ENCODE measurements around the gene EPS8L2.
"Not testable (repeated sequence)": the region's sequence is repeated elsewhere in the genome, so short reads cannot be mapped to it uniquely, and the experiment has no call there.

Gene EPS8L2

DNA sequence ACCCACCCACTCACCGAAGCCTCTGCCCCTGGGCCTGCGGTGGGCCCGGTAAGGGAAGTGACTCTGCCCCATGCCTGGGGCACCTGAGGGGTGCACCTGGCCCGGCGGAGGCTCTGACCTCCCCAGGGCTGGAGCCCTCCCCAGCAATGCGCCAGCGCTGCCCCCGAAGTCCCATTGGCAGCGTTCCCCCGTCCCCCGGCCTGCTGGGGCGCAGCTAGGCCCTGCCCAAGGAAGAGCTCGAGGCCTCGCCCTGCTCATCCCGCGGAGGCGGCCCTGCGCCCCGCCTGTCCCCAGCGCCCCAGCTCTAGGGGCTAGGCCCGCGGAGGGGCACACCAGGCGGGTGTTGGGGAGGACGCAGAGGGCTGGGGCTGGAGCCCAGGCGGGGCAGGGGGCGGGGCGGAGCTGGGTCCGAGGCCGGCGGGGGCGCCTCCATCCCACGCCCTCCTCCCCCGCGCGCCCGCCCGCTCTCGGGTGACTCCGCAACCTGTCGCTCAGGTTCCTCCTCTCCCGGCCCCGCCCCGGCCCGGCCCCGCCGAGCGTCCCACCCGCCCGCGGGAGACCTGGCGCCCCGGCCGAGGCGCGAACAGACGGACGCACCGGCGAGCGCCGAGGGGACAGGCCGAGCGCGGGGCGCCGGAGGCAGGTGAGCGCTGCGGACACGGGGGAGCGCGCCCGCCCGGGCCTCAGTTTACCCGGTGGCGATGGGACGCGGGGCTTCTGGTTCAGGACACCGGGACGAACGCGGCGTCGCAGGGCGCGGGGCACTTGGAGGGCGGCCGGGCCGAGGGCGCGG, at the start of gene EPS8L2:
TSS of gene EPS8L2 (plus strand) at position 586 of the 793 bp plus-strand sequence. CDS start 3,177 bp downstream, outside the sequence.
- FAIRE-seq = no peak

DNA sequence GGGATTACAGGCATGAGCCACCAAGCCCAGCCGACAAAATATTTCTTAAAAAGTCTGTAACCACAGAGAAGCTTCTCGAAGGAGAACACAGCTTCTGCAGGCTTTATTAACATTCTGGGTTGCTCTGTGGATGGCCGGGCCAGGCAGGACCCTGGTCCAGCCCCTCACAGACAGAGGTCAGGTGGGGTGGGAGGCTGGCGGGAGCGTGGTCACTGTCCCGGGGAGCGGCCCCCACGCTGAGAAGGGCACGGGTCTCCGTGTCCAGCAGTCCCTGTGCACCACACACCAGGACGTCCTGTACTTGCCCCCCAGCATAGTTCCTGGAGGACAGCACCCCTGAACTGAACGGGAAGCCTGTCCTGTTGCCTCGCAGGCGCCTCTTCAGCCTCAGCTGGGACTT, 49.6 kb upstream of the EPS8L2 start:
- FAIRE-seq = no peak

DNA sequence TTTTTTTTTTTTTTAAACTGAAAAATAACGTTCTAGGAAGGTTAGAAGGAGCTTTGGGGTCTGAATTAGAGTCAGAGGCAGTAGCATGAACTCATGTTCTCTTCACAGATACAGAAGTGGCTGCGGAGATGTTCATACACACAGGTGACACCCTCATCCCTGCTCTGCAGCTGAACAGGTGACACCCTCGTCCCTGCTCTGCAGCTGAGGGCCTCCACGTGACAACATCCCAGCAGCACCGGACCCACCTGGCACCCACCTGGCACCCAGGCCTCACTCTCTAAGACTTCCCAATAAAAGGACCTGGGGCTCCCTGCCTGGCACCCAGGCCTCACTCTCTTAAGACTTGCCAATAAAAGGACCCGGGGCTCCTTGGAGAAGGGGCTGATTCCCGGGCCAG, 49.2 kb upstream of the EPS8L2 start:
- FAIRE-seq = no peak

DNA sequence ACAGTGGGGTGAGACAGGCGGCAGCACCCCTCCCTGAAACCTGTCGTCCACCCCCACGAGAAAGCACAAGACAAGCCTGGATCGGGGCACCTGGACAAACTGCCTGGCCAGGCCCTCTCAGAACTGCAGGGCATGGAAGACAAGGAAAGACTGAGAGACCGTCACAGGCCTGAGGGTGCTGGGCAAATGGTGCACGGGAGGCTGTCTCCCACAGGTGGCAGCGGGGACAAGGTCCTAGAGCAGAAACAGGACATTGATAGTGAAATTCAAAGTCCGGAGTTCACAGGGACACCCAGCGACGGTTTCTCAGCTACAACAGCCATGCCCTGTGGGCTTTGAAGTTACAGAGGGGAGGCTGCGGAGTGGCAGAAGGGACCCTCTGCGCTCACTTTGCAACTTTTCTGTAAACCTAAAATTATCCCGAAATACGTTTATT, 48.3 kb upstream of the EPS8L2 start:
- FAIRE-seq = no peak

DNA sequence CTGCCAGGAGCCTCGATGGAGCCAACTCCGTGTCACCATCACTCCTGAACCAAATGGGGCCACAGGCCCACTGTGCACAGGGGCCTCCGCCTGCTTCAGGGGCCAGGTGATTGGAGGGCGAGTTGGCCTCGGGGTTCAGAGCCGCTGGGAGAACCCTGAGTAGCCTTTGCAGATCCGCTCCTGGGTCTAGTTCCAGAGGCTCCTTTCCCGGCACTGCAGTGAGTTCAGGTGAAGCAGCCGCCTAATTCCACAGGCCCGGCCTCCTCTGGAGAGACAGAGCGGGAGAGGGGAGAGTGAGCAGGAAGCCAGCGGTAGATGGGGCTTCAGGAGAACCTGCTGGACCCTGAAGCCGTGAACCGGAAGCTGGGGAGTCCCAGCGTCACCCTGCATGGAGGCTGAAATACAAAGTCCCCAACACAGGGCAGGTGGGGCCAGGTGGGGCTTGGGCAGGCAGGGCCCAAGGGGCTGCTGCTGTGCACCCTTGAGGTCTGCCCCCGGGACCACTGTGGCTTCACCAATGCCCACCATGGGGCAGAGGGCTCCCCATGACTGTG, 46.4 kb upstream of the EPS8L2 start:
- FAIRE-seq = no peak

DNA sequence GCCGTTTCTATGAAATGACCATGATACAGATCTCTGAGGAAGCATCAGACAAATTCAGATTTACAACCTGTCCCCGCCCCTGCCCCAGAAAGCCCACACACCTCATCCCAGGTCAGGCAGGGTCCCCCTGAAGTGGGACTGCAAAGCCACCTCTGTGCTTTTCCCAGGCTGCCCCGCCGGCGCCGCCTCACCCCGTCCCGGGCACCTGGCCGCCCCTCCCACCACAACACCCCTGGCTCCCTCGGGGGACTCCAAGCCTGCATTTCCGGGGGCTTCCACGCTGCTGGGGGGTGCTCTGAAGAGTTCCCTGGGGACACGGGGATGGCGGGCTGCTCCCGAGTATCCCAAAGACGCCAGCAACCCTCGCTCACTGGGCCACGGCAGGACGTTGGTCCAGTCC, 45.8 kb upstream of the EPS8L2 start:
- no peak for FAIRE-seq

DNA sequence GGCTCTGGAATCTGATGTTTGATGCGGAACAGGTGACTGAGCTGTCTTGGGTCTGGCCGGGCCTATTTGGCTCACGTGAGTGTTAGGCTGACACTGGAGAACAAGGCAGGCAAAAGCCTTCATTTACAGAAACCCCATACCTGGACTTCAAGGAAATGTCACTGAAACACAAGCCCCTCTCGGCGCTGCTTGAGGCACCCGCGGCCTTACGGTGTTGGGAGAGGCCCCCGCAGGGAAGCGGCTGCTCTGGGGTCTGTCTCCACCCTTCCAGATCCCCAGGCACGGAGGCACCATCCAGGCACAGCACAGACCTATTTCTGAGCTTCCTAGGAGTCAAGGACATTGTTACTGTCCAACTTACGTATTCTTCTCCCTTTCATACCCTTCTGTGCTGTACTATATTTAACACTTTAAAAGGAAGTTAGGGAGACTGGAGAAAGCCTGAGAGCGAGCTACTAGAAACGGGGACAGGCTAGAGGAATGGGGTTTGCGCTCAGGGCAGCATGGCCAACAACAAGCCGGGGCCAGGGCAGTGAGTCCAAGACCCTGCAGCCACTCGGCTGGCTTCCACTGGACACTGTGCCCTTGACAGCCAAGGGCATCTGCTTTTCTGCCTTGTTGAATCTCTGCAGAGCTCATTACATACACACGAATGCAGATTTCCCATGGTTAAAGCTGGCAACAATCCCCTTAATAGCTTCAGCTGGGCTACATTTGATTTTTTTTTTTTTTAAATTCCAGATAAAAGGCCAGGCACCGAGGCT, 45.2 kb upstream of the EPS8L2 start:
- FAIRE-seq = no peak

DNA sequence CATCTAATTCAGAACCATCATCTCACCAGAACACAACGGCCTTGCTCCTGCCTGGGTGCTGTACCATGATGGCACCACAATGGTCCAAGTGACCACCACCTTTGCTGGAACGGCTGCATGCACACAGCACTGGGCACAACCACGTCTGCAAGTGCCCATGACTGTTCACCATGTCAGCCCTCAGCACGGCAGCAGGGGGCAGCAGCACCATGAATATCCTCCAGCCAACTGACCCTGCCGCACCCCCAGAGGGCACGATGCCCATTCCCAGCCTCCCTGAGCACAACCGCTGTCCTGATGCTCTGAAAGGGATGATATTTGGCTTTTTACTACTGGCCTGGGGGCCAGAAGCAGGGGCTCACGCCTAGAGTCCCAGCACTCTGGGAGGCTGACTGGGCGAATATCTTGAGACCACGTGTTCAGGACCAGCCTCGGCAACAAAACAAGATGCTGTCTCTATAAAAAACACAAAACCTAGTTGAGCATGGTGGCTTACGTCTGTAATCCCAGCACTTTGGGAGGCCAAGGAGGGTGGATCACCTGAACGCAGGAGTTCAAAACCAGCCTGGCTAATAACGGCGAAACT, 43.2 kb upstream of the EPS8L2 start:
- no peak for FAIRE-seq

DNA sequence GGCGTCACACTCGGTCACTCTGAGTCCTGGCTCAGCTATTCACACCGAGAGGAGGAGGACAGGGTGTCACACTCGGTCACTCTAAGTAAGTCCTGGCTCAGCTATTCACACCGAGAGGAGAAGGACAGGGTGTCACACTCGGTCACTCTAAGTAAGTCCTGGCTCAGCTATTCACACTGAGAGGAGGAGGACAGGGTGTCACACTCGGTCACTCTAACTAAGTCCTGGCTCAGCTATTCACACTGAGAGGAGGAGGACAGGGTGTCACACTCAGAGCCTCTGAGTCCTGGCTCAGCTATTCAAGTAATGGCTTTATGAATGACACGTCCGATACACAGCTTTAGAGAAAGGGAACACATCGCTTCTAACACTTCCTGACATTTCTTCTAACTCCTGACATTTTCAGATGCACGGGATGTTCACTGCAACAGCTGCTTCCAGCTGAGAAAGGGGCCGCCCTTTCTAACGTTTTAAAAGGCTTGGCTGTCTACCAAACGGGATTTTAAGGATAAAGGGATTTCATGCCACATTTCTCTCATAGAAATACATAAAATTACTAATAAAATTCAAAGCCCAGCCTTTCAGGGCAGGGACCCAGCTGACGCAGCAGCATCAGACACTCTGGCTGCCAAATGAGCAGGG, 40.8 kb upstream of the EPS8L2 start:
- no peak for FAIRE-seq

DNA sequence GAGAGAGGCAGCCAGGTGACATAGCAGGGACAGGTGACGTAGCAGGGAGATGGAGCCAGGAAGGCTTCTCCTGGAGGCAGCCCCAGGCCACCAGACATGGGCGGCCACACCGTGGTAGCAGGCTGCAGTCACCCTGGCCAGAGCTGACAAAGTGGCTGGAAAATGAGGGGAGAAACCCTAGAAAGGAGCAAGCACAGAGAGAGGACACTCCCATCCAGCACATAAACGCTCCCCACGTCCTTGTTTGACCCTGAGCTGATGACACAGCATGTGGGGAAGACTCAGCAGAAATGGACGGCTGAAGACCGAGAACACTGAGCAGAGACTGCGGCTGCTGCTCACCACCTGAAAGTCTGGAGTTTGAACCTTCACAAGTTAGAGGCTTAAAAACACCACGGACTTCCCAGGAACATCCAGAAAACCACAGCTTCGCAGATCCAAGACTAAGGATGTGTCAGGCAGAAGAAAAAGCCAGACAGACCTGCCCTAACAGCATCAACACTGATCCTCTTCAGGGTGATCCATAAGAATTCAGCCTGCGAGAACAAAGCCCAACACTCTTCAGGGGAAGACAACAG, 40.2 kb upstream of the EPS8L2 start:
- FAIRE-seq = no peak

DNA sequence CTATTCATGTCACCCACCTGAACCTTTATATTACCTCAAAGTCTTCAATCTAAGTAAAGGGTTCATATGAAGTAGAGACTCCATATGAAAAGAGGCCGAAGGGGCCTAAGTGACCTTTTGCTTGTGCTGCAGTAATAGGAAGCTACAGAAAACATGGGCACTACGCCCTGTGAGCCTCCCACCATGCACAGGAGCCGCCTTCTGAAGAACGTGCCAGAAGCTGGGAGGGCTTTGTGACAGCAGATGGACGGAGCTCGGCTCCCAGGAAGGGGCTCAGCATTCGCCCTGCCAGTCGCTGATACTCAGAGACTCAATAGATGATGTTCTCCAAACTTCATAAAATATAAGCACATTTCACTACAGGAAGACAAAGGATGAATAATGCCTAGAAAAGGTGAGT, 32.2 kb upstream of the EPS8L2 start:
- FAIRE-seq = no peak

DNA sequence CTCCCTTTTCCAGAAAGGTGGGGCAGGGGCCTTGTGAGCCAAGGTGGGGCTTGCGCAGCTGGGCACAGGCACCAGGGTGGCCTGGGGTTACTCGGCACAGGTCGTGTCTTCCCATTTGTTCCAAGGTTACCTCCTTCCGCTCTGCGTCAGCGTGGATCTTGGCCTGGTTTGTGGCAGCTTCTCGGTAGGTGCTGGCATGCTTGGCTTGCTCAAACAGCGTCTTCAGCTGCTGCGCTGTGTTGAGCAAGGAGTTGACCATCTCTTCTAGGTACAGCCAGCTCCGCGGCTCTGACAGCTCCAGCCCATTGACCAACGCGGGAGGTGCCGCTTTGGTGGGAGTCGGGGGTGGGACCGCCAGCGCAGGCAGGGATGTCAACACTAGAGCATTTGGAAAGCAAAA, 31.6 kb upstream of the EPS8L2 start:
- FAIRE-seq = no peak

DNA sequence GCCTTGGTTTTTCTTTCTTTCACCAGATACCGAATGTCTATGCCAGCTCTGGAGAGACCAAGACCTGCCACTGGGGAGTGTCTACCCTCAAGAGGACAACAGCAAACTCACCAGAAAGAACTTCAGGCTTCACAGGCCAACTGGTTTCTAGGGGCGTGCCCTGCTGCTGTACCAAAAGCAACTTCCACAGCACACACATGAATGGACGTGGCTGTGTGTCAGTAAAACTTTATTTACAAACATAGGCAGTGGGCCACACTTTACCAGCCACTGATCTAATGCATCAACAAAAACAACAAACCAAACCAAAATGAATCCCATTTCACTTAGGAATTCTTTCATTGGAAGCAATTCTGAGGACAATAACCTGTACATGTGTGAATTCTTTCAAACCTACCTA, 27.7 kb upstream of the EPS8L2 start:
- FAIRE-seq = no peak

DNA sequence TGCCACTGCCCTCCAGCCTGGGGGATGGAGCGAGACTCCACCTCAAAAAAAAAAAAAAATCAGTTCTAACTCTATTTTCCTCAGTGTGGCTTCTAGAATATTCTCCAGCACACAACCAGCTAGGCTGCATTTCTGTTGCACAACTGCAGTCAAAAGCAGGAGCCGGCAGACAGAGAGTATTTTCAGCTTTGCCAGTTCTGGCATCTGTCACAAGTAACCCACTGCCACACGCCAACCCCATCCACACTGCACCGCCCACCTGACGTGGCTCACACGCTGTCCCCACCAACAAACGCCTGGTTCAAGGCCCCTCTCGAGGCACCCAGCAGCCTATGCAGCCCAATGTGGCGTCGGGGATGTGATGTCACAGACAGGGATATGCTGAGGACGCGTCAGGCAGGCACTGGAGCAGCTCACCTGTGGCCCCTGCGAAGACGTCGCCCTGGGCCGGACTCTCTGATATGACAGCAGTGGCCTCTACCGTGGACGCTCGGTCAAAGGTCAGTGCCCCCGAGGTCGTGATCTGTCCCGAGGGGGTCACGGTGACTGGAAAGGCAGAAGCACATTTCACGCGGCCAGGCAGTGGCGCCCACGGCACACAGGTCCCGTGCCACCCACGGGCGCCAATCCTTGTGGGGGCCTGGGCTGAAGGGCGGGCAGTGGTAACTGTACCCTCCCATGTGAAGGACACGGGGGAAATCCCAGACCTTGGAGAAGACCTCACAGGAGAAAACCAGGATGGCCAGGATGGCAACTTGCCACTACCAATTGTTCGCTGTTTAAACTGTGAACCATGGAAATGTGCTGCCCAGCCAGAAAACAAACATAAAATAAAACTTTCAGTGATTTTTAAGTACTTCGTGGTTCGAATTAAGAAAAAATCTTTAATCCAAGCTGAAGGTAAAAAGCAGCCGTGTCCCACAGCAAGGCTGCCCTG, 26.5 kb upstream of the EPS8L2 start:
- no peak for FAIRE-seq

DNA sequence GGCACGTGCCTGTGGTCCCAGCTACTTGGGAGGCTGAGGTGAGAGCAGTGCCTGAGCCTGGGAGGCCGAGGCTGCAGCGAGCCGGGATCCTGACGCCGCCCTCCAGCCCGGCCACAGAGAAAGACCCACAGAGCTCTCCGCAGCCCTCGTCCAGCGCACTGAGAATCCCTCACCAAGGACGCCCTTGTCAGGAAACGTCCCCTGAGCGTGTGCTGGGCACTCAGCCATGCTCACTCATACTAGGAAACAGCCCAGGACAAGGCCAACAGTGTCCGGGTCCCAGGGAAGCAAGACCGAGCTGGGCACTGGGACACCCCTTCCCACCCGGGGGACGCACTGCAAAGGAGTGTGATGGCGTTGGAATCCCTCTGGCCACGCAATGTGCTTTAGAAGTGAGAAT, 25.6 kb upstream of the EPS8L2 start:
- no peak for FAIRE-seq

DNA sequence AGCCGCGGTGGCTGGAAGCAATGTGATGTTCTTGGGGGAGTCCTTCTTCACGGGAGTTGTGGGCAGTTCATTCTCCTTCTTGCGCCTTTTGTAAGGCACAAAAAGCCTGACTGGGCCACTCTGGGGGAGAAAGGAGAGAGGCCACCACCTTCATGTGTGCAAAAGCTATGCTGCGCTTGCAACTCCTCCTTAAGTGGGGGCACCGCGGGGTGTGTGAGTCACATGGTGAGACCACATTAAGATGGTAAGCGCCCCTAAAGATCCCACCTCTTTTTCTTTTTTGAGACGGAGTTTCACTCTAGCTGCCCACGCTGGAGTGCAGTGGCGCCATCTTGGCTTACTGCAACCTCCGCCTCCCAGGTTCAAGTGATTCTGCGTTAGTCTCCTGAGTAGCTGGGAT, 25.1 kb upstream of the EPS8L2 start:
- no peak for FAIRE-seq

DNA sequence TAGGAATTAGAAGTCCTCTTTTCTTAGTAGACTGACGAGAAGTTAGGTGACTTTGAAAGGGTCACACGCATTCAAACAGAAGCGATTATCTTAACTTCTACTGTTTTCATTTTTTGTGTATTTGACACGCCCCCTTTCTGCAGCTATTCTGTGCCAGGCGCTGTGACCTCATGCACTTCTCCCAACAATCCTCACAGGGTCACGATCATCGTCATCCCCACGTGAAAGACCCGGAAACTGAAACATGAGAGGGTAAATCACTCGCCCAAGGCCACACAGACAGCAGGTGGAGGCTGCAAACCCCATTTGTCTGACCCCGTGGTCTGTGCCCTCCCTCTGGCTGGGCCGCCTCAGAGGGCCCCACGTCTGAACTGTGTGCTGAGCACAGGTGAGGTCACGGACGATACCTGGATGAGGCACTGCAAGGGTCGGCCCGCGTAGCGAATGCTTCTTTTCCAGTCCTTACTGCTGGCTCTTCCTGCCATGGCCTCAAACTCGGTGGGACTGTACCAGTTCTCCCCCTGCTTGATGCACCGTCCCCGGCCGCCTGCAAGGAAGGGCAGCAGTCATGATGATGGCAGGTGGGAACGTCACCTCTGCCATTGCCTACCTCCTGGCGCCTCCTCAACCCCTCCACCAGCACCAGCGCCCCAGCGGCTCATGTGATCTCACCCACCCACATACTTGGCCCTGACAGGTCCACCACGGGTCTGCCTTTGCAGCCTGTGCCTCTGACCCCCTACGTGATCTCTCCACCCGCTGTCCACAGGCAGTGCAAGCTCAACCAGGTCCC, 19.4 kb upstream of the EPS8L2 start:
- FAIRE-seq = no peak

DNA sequence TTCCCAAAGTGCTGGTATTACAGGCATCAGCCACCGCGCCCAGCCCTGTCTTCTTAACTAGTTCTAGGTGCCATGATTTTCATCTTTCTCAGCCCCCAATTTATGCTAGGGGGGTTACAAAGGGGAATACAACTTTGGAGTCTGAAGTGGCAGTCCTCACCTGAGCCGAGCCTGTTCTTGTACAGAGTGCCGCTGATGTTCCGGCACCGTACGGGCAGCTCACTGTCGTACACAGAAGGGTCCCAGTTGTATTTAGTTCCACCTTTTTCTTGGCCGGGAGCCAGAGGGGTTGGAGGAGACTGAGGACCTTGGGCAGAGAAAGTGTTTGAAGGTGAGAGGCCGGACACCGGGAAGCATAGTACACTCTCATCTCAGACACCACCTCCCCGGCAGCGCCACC, 18.3 kb upstream of the EPS8L2 start:
- no peak for FAIRE-seq

DNA sequence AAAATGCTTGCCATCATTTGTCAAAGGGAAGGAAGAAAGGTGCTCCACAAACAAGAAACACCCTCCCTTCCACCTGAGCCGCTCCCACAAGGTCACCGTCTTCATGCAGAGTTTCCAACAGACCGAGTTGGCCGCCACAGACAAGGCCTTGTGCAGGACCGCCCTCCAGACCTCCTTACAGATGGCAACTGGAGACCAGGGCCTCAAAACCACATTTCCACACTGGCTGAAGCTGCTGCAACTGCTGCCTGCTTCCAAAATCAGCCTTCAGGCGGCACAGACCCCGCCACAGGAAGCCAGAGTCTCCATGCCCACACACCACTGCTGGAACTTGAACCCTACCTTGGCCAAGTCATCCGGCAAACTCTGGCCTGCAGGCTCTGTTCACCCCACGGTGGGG, 17.4 kb upstream of the EPS8L2 start:
- no peak for FAIRE-seq

DNA sequence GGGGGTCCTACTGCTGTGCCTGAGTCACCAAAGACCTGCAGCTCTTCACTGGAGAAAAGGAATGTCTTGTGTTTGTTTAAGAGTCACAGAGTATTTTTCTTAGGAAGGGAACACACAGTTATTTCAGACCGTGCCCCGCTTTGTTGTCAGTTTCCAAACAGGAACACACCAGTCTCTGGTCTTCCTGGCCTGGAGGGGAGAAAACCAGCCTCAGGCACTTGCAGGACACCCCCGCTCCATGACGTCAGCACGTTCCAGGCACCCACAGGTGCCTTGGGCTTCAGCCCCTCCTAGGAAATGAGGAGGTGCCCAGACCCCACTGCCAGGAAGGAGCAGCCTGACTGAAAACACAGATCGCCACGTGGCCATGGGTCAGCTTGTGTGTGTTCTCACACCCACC, 16.4 kb upstream of the EPS8L2 start:
- no peak for FAIRE-seq

DNA sequence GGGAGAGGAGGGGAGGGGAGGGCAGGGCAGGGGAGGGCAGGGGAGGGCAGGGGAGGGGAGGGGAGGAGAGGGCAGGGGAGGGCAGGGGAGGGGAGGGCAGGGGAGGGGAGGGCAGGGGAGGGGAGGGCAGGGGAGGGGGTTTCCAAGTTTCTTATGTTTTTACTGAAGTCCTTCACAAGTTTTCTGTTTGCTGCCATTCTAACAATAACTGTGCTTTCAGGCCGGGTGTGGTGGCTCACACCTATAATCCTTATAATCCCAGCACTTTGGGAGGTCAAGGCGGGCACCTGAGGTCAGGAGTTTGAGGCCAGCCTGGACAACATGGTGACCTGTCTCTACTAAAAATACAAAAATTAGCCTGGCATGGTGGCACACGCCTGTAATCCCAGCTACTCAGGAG, 15.8 kb upstream of the EPS8L2 start:
- not testable (repeated sequence) for FAIRE-seq
